Measurements from ENCODE around the gene TMEM131L. TPM values are rescaled to one million over a fixed set of nuclear protein-coding genes. Genes with fewer than 3 reads are reported as not detected.

Gene TMEM131L
- total RNA-seq, 3 donors from 2014 or later: 5.9 to 9.8 (median 6.7) TPM

DNA sequence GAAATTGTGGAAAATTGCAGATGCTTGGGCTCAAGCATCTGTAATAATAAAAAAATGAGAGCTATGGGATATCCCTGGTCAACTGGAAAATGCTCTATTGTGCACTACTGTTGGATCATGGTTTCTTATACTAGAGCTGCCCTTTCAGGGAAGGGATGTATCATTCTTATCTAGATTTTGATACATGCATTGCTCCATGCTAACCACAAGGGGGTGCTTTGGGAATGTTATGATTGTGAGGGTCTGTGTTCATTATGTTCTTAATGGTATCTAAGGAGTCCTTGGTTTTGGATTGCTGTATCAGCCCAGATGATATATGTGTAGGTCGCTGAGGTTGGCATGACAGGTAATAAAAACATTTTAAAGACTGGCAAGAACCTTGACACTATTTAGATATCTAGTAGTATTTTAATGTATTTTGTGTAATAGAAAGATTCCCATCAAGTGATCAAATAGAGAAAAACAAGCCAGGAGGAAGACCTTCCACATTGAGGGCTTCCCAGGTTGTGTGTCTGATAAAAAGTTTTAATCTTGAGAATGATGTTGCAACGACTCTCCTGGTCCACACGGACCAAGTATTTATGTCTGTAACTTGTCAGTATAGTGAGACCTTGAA, 168.7 kb downstream of the TMEM131L start:
- Histone ChIP-seq H3K4me1 (ENCODE audit: low read depth) (no peaks in the 10 kb centered on the region), H3K9me3 (no peaks in the 10 kb centered on the region), H3K36me3 (ENCODE audit: low read depth) (no peaks in the 10 kb centered on the region), H3K4me3 (no peak overlapping the region)
- ATAC-seq (peak; percentile 38), DNase-seq (no peak)
- intact Hi-C loops (cut with DNase I, micrococcal nuclease): no loop called here
- TF ChIP-seq, protein P1, sequence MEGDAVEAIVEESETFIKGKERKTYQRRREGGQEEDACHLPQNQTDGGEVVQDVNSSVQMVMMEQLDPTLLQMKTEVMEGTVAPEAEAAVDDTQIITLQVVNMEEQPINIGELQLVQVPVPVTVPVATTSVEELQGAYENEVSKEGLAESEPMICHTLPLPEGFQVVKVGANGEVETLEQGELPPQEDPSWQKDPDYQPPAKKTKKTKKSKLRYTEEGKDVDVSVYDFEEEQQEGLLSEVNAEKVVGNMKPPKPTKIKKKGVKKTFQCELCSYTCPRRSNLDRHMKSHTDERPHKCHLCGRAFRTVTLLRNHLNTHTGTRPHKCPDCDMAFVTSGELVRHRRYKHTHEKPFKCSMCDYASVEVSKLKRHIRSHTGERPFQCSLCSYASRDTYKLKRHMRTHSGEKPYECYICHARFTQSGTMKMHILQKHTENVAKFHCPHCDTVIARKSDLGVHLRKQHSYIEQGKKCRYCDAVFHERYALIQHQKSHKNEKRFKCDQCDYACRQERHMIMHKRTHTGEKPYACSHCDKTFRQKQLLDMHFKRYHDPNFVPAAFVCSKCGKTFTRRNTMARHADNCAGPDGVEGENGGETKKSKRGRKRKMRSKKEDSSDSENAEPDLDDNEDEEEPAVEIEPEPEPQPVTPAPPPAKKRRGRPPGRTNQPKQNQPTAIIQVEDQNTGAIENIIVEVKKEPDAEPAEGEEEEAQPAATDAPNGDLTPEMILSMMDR (IDR thresholded peaks at IDR 0.05): peak; percentile 25

DNA sequence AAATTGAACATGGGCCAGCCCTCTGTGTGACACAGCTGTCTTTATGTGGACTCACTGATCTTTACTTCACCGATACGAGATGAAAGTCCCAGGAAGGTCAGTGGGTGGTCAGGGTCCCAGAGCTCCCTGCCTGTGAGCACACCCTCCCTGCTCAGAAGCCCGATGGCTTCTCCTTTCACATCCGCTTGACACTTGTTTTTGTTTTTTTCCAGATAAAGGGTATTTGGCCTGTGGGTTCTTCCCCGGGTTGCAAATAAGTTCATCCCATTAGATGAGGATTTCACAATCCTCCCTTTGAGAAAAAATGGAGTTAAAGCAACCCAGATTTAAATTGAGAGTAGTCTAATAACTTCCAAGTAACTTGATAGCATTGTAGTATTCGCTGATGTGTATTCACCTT, 169.7 kb downstream of the TMEM131L start:
- ATAC-seq (no peak), DNase-seq (no peak)
- intact Hi-C loops (cut with DNase I, micrococcal nuclease): no loop called here
- TF ChIP-seq, protein P1 (IDR thresholded peaks at IDR 0.05): no peak
- no peaks in the 10 kb centered on the region for H3K36me3 ChIP-seq (ENCODE audit: low read depth)
- no peaks in the 10 kb centered on the region for H3K4me1 ChIP-seq (ENCODE audit: low read depth)
- no peak overlapping the region for H3K4me3 ChIP-seq
- H3K9me3 ChIP-seq: no peaks in the 10 kb centered on the region

DNA sequence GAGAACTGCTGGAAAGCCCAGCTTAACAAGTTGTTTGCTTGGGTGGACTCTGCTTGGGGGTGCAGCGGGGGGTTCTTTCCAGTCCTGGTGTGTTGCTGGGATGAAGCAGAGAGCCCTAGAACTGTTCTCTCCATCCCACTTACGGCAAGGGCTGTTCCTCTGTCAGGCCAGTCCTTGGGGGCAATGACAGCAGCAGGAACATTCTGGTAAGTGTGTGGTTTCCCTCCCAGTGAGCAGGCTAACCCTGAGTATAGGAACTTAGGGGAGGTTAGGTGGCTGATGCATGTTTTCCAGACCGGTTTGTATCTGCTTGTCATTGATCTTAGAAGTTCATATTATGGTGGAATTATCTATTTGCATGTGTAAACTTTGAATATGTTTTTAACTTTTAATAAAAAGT, 171.0 kb downstream of the TMEM131L start:
- H3K9me3 ChIP-seq: no peaks in the 10 kb centered on the region
- intact Hi-C loops (cut with DNase I, micrococcal nuclease): no loop called here
- DNase-seq (no peak), ATAC-seq (no peak)
- H3K4me1 ChIP-seq (ENCODE audit: low read depth): no peaks in the 10 kb centered on the region
- TF ChIP-seq, protein P1 (IDR thresholded peaks at IDR 0.05): no peak
- no peaks in the 10 kb centered on the region for H3K36me3 ChIP-seq (ENCODE audit: low read depth)
- H3K4me3 ChIP-seq: no peak overlapping the region

DNA sequence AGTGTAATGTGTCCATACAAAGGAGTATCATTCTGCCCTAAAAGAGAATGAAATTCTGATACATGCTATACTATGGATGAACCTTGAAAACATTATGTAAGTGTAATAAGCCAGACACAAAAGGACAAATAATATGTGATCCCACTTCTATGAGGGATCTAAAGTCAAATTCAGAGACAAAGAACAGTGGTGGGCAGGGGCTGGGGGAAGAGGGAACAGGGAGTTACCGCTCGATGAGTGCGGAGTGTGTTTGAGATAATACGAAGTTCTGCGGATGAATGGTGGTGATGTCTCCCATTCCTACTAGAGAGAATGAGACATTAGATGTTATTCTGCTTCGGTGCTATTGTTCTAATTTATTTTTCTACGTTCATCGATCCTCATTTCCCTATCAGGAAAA, 171.9 kb downstream of the TMEM131L start:
- Histone ChIP-seq H3K9me3 (no peaks in the 10 kb centered on the region), H3K4me3 (no peak overlapping the region), H3K4me1 (ENCODE audit: low read depth) (no peaks in the 10 kb centered on the region), H3K36me3 (ENCODE audit: low read depth) (no peaks in the 10 kb centered on the region)
- intact Hi-C loops (cut with DNase I, micrococcal nuclease): no loop called here
- TF ChIP-seq, protein P1 (IDR thresholded peaks at IDR 0.05): no peak
- ATAC-seq: no peak
- no peak for DNase-seq

DNA sequence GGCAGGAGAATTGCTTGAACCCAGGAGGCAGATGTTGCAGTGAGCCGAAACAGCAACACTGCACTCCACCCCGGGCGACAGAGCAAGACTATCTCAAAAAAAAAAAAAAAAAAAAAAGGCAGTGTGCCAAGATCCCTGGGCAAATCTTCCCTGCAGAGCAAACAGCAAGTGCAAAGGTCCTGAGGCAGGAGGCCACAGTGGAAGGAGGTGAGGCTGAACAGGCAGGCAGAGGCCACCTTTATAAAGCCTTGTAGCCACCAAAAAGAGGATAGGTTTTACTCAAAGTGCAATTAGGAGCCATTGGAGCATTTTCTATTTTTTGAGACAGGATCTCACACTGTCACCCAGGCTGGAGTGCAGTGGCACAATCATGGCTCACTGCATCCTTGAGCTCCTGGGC, 172.8 kb downstream of the TMEM131L start:
- H3K9me3 ChIP-seq: no peaks in the 10 kb centered on the region
- H3K4me1 ChIP-seq (ENCODE audit: low read depth): no peaks in the 10 kb centered on the region
- ATAC-seq (no peak), DNase-seq (no peak)
- intact Hi-C loops (cut with DNase I, micrococcal nuclease): no loop called here
- TF ChIP-seq, protein P1 (IDR thresholded peaks at IDR 0.05): no peak
- no peaks in the 10 kb centered on the region for H3K36me3 ChIP-seq (ENCODE audit: low read depth)
- H3K4me3 ChIP-seq: no peak overlapping the region

Measured in mucosa of descending colon (tissue), 3 donors.